Brain microvascular endothelial cell (primary cell): ENCODE data around the gene GTF3C1.

Experiments used
- DNase-seq: peaks from one replicate; pipeline ENCODE4 v3.0.0-alpha.2; 2020
- H3K27ac ChIP-seq: fragments of 250-450 bp; sonication (Bioruptor Pico); 2 replicates; pipeline ENCODE4 v1.5.1; 2020; ENCODE audit warnings: mild to moderate bottlenecking, moderate library complexity
- H3K27me3 ChIP-seq: fragments of 250-450 bp; sonication (Bioruptor Pico); replicated peaks from 2 replicates; pipeline ENCODE4 v1.5.1; 2020; ENCODE audit warnings: mild to moderate bottlenecking
- H3K36me3 ChIP-seq: fragments of 250-450 bp; sonication (Bioruptor Pico); replicated peaks from 2 replicates; pipeline ENCODE4 v1.5.1; 2020; ENCODE audit warnings: mild to moderate bottlenecking
- H3K4me3 ChIP-seq: 2 replicates; pipeline ENCODE4 v1.5.1; 2011; ENCODE audit warnings: low read depth, mild to moderate bottlenecking, control low read depth, low read length, moderate library complexity
- in situ Hi-C: cut with HindIII; loops from 2 replicates; pipeline ENCODE4 v1.10.0; 2017; ENCODE audit warnings: low sequenced_read_pairs, low pct_ligation_motif_present
- TF ChIP-seq, protein P1 (sequence below): IDR thresholded peaks from 2 replicates; pipeline ENCODE4 v1.5.1; 2011; ENCODE audit warnings: low read depth, mild to moderate bottlenecking, moderate library complexity, low read length, control low read depth, inconsistent platforms; ENCODE audit errors: missing control alignments

Gene GTF3C1

DNA sequence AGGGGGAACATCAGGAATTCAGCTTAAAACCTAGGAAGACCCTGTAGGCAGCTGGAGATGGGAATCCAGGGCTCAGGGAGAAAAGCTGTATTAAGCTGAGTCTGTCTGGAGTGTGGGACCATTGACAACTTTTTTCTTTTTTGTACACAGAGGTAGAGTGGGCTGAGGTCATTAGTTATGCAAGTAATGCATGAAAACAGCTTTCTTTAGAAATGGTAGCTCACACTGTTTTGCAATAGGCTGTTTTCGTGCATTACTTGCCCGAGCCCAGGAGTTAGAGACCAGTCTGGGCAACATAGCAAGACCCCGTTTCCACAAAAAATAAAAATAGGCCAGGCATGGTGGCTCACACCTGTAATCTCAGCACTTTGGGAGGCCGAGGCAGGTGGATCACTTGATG, 46.7 kb upstream of the GTF3C1 start:
- TF ChIP-seq, protein P1, sequence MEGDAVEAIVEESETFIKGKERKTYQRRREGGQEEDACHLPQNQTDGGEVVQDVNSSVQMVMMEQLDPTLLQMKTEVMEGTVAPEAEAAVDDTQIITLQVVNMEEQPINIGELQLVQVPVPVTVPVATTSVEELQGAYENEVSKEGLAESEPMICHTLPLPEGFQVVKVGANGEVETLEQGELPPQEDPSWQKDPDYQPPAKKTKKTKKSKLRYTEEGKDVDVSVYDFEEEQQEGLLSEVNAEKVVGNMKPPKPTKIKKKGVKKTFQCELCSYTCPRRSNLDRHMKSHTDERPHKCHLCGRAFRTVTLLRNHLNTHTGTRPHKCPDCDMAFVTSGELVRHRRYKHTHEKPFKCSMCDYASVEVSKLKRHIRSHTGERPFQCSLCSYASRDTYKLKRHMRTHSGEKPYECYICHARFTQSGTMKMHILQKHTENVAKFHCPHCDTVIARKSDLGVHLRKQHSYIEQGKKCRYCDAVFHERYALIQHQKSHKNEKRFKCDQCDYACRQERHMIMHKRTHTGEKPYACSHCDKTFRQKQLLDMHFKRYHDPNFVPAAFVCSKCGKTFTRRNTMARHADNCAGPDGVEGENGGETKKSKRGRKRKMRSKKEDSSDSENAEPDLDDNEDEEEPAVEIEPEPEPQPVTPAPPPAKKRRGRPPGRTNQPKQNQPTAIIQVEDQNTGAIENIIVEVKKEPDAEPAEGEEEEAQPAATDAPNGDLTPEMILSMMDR: no peak
- in situ Hi-C loops: no loop called here
- Histone ChIP-seq H3K27ac (no peak overlapping the region), H3K27me3 (no peaks in the 10 kb centered on the region), H3K36me3 (no peaks in the 10 kb centered on the region), H3K4me3 (no peak overlapping the region)
- no peak for DNase-seq

DNA sequence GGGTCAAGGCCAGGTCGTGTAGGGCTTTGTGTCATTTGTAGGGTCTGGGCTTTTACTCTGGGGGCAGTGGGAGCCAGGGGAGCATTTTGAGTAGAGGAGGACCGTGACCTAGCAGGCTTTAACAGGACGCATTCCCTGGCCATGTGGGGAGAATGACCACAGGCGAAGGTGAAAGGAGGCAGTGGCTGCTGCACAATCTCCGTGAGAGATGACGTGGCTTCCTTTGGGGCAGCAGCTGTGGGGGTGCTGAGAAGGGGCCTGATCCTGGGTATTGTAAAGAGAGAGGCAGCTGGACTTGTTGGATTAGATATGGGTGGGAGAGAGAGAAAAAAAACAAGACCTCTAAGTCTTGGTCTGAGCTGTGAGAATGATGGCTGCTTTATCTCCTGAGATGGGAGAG, 46.3 kb upstream of the GTF3C1 start:
- Histone ChIP-seq H3K27ac (no peak overlapping the region), H3K4me3 (no peak overlapping the region), H3K36me3 (no peaks in the 10 kb centered on the region), H3K27me3 (no peaks in the 10 kb centered on the region)
- TF ChIP-seq, protein P1: no peak
- in situ Hi-C loops: no loop called here
- no peak for DNase-seq

DNA sequence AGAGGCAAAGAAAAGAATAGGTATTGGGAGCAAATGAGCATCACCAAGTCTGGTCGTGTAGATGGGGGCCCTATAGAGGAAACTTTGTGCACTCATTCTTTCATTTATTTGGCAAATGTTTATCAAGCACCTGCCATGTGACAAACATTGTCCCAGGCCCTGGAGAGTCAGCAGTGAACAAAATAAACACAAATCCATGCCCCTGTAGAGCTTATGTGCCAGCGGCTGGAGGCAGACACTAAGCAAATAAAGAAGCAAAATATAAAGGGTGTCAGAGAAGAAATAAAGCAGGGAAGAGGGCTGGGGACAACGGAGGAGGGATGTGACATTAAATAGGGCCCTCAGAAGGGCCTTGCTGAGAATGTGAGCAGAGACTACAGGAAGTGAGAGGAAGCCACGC, 45.8 kb upstream of the GTF3C1 start:
- Histone ChIP-seq H3K36me3 (no peaks in the 10 kb centered on the region), H3K4me3 (no peak overlapping the region), H3K27ac (no peak overlapping the region), H3K27me3 (no peaks in the 10 kb centered on the region)
- DNase-seq: no peak
- in situ Hi-C loops: no loop called here
- TF ChIP-seq, protein P1: no peak

DNA sequence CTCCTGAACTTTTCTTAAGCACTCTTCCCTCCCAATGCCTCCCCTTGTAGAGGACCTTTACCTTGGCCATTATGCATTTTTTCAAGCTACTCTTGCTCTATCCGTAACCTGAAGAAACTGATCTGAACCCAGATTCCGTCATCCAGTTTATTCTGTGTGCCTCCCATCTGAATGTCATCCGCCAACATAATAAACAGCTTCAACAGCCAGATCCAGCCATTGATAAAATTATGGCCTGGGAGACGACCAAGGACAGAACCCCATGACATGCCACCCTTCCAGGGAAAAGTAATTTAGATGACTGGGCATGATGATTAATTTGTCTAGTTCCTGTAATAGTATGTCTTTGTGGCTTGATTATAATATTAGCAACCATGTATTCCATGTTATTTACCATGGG, 42.1 kb upstream of the GTF3C1 start:
- Histone ChIP-seq H3K4me3 (no peak overlapping the region), H3K27ac (no peak overlapping the region), H3K27me3 (no peaks in the 10 kb centered on the region), H3K36me3 (no peaks in the 10 kb centered on the region)
- DNase-seq: no peak
- in situ Hi-C loops: no loop called here
- TF ChIP-seq, protein P1: no peak

DNA sequence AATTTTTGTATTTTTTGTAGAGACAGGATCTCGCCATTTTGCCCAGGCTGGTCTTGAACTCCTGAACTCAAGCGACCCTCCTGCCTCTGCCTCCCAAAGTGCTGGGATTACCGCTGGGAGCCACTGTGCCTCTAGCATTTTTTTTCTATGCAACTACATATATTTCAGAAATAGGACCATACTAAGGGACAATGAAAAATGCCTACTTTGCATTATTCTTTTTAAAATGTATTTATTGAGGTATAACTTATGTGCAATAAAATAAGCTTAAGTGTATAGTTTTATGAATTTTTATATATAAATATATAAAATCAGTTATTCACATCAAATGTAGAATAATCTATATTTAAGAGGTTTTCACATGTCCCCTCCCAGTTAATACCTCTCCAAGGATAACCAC, 38.3 kb upstream of the GTF3C1 start:
- Histone ChIP-seq H3K27me3 (no peaks in the 10 kb centered on the region), H3K4me3 (no peak overlapping the region), H3K36me3 (no peaks in the 10 kb centered on the region), H3K27ac (no peak overlapping the region)
- TF ChIP-seq, protein P1: no peak
- in situ Hi-C loops: no loop called here
- DNase-seq: no peak

DNA sequence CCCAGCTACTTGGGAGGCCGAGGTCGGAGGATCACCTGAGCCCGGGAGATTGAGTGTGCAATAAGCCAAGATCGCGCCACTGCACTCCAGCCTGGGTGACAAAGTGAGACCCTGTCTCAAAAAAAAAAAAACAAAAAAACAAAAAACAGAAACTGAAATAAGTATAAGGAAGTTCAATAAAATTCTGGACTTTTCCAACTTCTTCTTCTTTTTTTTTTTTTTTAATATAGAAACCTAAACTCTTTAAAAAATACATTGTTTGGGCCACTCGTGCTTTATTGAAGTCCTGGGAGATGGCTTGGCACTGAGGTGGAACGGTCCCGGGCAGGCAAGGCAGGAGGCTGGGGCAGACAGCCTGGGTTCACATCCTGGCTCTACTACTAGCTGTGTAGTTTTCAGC, 37.0 kb upstream of the GTF3C1 start:
- TF ChIP-seq, protein P1: no peak
- H3K4me3 ChIP-seq: no peak overlapping the region
- in situ Hi-C loops: no loop called here
- H3K27ac ChIP-seq: no peak overlapping the region
- DNase-seq: no peak
- no peaks in the 10 kb centered on the region for H3K27me3 ChIP-seq
- no peaks in the 10 kb centered on the region for H3K36me3 ChIP-seq
